ENCODE results near the gene PARD3. TPM values are rescaled to one million over a fixed set of nuclear protein-coding genes. Genes with fewer than 3 reads are reported as not detected.

The PARD3 gene
- total RNA-seq, 1 donor from 2014 or later, result 51.2 TPM

DNA sequence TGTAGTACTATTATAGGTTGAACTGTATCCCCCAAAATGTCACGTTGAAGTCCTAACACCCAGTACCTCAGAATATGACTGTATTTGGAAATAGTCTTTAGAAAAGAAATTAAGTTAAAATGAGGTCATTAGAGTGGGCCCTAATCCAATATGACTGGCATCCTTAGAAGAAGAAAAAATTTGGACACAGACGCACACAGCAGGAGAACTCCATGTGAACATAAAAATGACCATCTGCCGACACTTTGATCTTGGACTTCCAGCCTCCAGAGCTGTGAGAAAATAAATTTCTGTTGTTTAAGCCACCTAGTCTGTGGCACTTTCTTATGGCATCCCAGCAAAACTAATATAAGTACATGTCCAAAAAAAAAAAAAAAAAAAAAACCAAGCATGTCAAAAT, 225.8 kb downstream of the PARD3 start:
- H3K9me3 Mint-ChIP-seq, result peaks cover 6% of the 10 kb centered on the region

GRCh38 chr10:34587680-34588019, 227.4 kb downstream of the PARD3 start:
- Mint-ChIP-seq H3K9me3 (peaks cover 6% of the 10 kb centered on the region), H3K27ac (ENCODE audit: unreplicated experiment) (peak overlapping the region; percentile 66), H3K4me1 (peaks cover 33% of the 10 kb centered on the region), H3K4me3 (no peak overlapping the region), H3K36me3 (ENCODE audit: low read depth) (peaks cover 6% of the 10 kb centered on the region), H3K27me3 (ENCODE audit: low read depth) (no peaks in the 10 kb centered on the region)
- no peak for DNase-seq (ENCODE audit: low read depth, low spot score)
- no peak for TF ChIP-seq CTCF (conservative IDR thresholded peaks at IDR 0.05)

More for the DNA sequence above, 225.8 kb downstream of the PARD3 start:
- peak overlapping the region; percentile 27 for H3K27ac Mint-ChIP-seq (ENCODE audit: unreplicated experiment)
- no peak for DNase-seq (ENCODE audit: low read depth, low spot score)
- no peak overlapping the region for H3K4me3 Mint-ChIP-seq
- peaks cover 6% of the 10 kb centered on the region for H3K36me3 Mint-ChIP-seq (ENCODE audit: low read depth)
- H3K27me3 Mint-ChIP-seq (ENCODE audit: low read depth), result no peaks in the 10 kb centered on the region
- TF ChIP-seq CTCF (conservative IDR thresholded peaks at IDR 0.05), result no peak
- H3K4me1 Mint-ChIP-seq, result peaks cover 36% of the 10 kb centered on the region

GRCh38 chr10:34587002-34587679, 228.0 kb downstream of the PARD3 start:
- Mint-ChIP-seq H3K36me3 (ENCODE audit: low read depth) (peaks cover 6% of the 10 kb centered on the region), H3K27ac (ENCODE audit: unreplicated experiment) (peak overlapping the region; percentile 66), H3K27me3 (ENCODE audit: low read depth) (no peaks in the 10 kb centered on the region), H3K4me1 (peaks cover 33% of the 10 kb centered on the region), H3K4me3 (no peak overlapping the region), H3K9me3 (peaks cover 6% of the 10 kb centered on the region)
- no peak for TF ChIP-seq CTCF (conservative IDR thresholded peaks at IDR 0.05)
- no peak for DNase-seq (ENCODE audit: low read depth, low spot score)

- Mint-ChIP-seq H3K36me3 (ENCODE audit: low read depth) (peaks cover 6% of the 10 kb centered on the region), H3K27ac (ENCODE audit: unreplicated experiment) (no peak overlapping the region), H3K4me3 (no peak overlapping the region), H3K9me3 (peaks cover 6% of the 10 kb centered on the region), H3K27me3 (ENCODE audit: low read depth) (no peaks in the 10 kb centered on the region), H3K4me1 (peaks cover 31% of the 10 kb centered on the region)
- no peak for TF ChIP-seq CTCF (conservative IDR thresholded peaks at IDR 0.05)
- no peak for DNase-seq (ENCODE audit: low read depth, low spot score)
Observed at GRCh38 chr10:34585422-34586112, 229.5 kb downstream of the PARD3 start.

- Mint-ChIP-seq H3K9me3 (no peaks in the 10 kb centered on the region), H3K27me3 (ENCODE audit: low read depth) (no peaks in the 10 kb centered on the region), H3K4me1 (peaks cover 25% of the 10 kb centered on the region), H3K36me3 (ENCODE audit: low read depth) (no peaks in the 10 kb centered on the region), H3K4me3 (no peak overlapping the region), H3K27ac (ENCODE audit: unreplicated experiment) (no peak overlapping the region)
- DNase-seq (ENCODE audit: low read depth, low spot score), result no peak
- TF ChIP-seq CTCF (conservative IDR thresholded peaks at IDR 0.05), result no peak
Observed at GRCh38 chr10:34584164-34584563, 230.9 kb downstream of the PARD3 start.

All from neural crest cell (in vitro differentiated cells).